ENCODE data around the gene NRDC.

NRDC gene

DNA sequence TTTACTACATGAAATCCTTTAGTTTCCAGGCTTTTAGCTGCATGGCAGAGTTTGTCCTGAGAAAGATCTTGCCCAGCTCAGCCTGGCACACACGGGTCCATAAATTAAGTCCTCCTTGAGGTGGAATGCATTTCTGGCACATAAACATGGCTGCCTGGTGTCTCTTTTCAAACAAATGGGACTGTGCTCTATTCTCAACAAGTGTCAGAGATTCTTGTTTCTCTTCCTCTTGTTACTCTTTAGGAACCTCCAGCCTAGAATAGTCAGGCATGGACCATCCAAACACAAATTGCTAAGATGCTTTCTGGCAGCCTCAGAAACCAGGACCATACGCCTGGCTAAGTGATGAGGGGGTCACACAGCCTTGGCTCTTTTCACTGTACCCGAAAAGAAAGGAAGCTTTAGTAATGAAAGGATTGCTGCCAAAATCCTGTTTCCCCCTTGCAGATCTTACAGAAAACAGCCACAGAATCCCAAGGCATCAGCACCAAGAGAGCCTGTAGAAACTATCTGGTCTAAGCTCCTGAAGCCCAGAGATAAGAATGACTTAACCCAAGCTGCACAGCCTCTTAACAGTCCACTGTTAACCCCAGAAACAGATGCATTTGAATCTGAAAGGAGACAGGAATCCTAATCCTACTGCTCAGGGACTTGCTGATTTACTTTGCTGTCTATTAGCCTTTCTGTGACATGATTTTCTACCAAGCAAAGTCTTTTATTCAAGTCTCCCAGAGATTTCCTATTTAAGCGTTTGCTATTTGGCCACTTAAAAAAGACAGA lies 31.9 kb upstream of the NRDC start:
- no peak overlapping the region for H3K4me3 ChIP-seq (ENCODE audit: low read depth in 1 of 2, low read length in 1 of 2)
- H3K4me1 ChIP-seq (ENCODE audit: control insufficient read depth in 1 of 2, insufficient read depth in 1 of 2, low read depth in 1 of 2, low read length in 1 of 2): no peaks in the 10 kb centered on the region
- H3K27me3 ChIP-seq: peaks cover 28% of the 10 kb centered on the region
- TF ChIP-seq, protein P1, sequence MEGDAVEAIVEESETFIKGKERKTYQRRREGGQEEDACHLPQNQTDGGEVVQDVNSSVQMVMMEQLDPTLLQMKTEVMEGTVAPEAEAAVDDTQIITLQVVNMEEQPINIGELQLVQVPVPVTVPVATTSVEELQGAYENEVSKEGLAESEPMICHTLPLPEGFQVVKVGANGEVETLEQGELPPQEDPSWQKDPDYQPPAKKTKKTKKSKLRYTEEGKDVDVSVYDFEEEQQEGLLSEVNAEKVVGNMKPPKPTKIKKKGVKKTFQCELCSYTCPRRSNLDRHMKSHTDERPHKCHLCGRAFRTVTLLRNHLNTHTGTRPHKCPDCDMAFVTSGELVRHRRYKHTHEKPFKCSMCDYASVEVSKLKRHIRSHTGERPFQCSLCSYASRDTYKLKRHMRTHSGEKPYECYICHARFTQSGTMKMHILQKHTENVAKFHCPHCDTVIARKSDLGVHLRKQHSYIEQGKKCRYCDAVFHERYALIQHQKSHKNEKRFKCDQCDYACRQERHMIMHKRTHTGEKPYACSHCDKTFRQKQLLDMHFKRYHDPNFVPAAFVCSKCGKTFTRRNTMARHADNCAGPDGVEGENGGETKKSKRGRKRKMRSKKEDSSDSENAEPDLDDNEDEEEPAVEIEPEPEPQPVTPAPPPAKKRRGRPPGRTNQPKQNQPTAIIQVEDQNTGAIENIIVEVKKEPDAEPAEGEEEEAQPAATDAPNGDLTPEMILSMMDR (IDR thresholded peaks at IDR 0.05): no peak
- no peaks in the 10 kb centered on the region for H3K36me3 ChIP-seq
- no peak overlapping the region for H3K27ac ChIP-seq
- H3K9me3 ChIP-seq: no peaks in the 10 kb centered on the region

DNA sequence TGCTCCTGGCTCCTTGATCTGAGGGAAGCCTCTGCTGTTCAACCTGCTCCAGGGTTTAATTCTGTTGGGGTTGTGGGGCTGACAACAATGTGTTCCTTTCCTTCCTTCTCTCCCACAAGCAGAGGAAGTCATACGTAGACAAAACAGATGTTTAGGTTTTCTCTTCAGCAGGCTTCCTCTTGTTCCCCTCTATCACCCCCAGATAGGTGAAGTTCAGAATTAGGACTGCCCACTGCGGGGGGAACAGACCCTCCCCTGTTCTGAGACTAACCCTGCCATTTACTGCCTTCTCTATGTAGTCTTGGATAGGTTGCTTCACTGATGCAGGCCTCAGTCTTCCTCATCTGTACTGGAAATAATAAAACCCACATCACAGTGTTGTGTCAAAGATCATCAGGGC lies 30.0 kb upstream of the NRDC start:
- TF ChIP-seq, protein P1 (IDR thresholded peaks at IDR 0.05): no peak
- Histone ChIP-seq H3K4me3 (ENCODE audit: low read depth in 1 of 2, low read length in 1 of 2) (no peak overlapping the region), H3K36me3 (no peaks in the 10 kb centered on the region), H3K27me3 (peaks cover 12% of the 10 kb centered on the region), H3K4me1 (ENCODE audit: control insufficient read depth in 1 of 2, insufficient read depth in 1 of 2, low read depth in 1 of 2, low read length in 1 of 2) (no peaks in the 10 kb centered on the region), H3K9me3 (no peaks in the 10 kb centered on the region), H3K27ac (no peak overlapping the region)

DNA sequence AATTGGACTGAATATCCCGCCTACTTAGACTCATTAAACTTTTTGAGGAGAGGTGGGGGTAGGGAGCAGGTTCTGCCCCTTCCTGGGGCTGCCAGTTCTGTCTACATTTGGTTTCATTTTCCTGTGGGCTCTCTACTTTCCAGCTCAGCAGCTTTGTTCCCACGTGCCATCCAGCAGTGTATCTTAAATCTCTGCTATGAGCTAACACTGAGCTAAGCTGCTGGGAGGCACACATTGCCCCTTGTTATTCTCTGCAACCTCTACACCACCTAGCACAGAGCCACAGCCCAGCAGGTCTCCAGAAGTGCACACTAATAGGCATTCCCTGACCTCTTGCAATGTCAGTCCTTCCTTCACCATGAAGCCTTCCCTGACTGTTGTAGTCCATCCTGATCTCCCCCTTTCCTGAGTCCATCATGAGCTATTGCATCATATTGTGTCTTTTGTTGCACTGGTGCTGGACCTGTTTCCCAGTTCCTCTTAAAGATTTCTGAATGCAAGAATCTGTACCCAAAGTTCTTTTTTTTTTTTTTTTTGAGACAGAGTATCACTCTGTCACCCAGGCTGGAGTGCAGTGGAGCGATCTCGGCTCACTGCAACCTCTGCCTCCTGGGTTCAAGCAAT lies 28.7 kb upstream of the NRDC start:
- no peak overlapping the region for H3K27ac ChIP-seq
- peaks cover 12% of the 10 kb centered on the region for H3K27me3 ChIP-seq
- no peaks in the 10 kb centered on the region for H3K36me3 ChIP-seq
- H3K4me1 ChIP-seq (ENCODE audit: control insufficient read depth in 1 of 2, insufficient read depth in 1 of 2, low read depth in 1 of 2, low read length in 1 of 2): no peaks in the 10 kb centered on the region
- TF ChIP-seq, protein P1 (IDR thresholded peaks at IDR 0.05): no peak
- H3K9me3 ChIP-seq: no peaks in the 10 kb centered on the region
- H3K4me3 ChIP-seq (ENCODE audit: low read depth in 1 of 2, low read length in 1 of 2): no peak overlapping the region

DNA sequence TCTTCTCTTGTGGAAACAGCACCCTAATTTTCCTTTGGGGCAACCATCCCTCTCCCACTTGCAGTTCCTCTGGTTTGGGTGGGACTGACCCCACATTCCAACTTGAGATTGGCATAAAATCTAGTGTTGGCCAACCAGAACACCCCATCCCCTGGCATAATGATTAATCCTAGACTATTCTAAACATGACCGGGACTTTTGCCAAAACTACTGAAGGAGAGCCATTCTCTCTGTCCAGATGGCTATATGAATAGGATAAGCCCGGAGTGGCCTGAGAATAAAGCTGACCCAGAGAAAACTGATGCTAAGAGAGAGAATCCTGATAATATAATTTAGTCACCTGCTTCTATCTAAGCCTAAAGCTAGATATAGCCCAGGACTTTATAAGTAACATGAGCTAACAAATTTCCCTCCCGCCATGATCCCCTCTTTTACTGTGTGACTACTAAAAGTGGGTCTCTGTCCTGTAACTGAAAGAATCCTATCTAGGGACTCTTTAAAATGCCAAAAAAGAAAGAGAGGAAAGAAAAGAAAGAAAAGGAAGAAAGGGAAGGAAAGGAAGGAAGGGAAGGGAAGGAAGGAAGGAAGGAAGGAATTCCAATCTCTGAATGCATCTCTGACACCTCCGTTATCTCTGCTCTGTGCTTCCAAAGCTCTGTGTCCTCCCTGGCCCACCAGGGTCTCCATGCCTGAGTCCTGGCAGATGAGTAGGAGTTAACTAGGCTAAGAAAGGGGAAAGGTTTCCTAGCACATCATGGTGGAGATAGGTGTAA lies 28.0 kb upstream of the NRDC start:
- TF ChIP-seq, protein P1 (IDR thresholded peaks at IDR 0.05): no peak
- Histone ChIP-seq H3K36me3 (no peaks in the 10 kb centered on the region), H3K4me3 (ENCODE audit: low read depth in 1 of 2, low read length in 1 of 2) (no peak overlapping the region), H3K4me1 (ENCODE audit: control insufficient read depth in 1 of 2, insufficient read depth in 1 of 2, low read depth in 1 of 2, low read length in 1 of 2) (no peaks in the 10 kb centered on the region), H3K27ac (no peak overlapping the region), H3K9me3 (no peaks in the 10 kb centered on the region), H3K27me3 (peaks cover 16% of the 10 kb centered on the region)

DNA sequence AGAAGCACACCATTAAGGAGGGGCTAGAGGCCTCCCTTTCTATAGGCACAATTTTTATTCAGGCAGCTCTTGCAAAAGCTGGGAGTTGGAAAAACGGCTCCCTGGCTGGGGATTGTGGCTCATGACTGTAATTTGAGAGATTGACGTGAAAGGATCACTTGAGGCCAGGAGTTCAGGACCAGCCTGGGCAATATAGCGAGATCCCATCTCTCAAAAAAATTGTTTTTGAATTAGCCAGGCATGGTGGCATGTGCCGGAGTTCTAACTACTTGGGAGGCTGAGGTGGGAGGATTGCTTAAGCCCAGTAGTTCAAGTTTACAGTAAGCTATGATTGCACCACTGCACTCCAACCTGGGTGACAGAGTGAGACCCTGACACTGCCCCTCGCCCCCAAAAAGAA lies 23.9 kb upstream of the NRDC start:
- no peaks in the 10 kb centered on the region for H3K9me3 ChIP-seq
- H3K27me3 ChIP-seq: peaks cover 30% of the 10 kb centered on the region
- no peak overlapping the region for H3K4me3 ChIP-seq (ENCODE audit: low read depth in 1 of 2, low read length in 1 of 2)
- H3K27ac ChIP-seq: no peak overlapping the region
- H3K4me1 ChIP-seq (ENCODE audit: control insufficient read depth in 1 of 2, insufficient read depth in 1 of 2, low read depth in 1 of 2, low read length in 1 of 2): no peaks in the 10 kb centered on the region
- H3K36me3 ChIP-seq: no peaks in the 10 kb centered on the region
- TF ChIP-seq, protein P1 (IDR thresholded peaks at IDR 0.05): no peak
